Activated T-cell treated with anti-CD3 and anti-CD28 coated beads for 1 hour (primary cell): ENCODE data around the gene CCDC200.
"Not testable (repeated sequence)": the region's sequence is repeated elsewhere in the genome, so short reads cannot be mapped to it uniquely, and the experiment has no call there.

Experiments
- DNase-seq: peaks from one replicate; pipeline ENCODE4 v3.0.0-alpha.2; 2020; ENCODE audit warnings: low read depth

Gene CCDC200

DNA sequence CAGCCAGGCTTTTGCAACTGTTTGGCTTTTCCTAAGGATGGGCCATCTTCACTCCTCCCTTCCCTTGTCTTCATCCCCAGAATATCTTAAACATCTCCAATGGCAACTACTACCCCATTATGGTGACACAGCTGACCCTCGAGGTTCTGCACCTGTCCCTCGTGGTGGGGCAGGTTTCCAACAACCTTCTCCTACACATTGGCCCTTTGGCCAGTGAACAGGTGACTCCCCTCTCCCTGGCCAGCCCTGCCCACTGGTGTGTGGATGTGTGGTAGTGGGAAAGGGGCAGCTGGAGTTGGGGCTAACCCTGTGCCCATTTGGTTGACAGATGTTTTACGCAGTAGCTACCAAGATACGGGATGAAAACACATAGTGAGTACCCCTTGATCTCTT is 12.1 kb downstream of the CCDC200 start:
- DNase-seq, result no peak

GRCh38 chr17:43215341-43215740 is 13.1 kb downstream of the CCDC200 start:
- DNase-seq, result no peak

- no peak for DNase-seq
Observed at GRCh38 chr17:43213545-43213944, 14.9 kb downstream of the CCDC200 start.

DNA sequence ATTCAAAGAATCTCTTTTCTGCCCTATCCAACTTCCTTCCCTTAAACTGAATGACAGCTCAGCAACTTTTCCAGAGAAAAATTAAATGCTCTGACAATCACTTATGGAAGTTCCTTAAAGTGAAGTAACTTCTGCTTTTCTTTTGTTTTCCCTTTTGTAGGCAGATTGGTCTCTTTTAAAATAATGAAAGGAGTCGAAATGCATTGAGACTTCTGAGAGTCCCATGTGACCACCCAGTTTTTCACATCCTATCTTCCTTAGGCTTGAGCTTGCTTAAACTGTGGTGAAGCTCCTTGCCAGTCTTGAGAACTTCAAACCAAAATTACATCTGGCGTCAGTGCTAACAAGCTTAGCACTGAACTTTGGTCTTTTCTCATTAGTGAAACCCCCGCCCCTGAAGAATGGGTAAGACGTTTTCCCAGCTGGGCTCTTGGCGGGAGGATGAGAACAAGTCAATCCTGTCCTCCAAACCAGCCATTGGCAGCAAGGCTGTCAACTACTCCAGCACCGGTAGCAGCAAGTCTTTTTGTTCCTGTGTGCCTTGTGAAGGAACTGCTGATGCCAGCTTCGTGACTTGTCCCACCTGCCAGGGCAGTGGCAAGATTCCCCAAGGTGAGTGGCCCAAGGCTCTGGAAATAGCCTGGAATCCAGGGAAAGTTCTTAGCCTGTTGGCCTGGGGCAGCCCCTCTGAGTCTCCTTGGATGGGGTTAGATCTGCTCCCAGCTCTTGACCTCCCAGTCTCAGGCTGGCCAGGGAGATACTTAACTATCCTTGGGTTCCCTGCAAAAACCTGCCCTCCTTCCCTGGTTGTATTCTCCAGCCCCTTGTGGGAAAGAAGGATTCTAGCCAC is 15.6 kb downstream of the CCDC200 start:
- no peak for DNase-seq

- peak; percentile 65 for DNase-seq
Observed at GRCh38 chr17:43211480-43212402, 16.7 kb downstream of the CCDC200 start, which contains the start of gene TMEM106A. Gene TMEM106A (plus strand): TSS chr17:43211875. CDS start chr17:43213042, 1,167 bp downstream.

- DNase-seq, result no peak
Observed at GRCh38 chr17:43211123-43211479, 17.3 kb downstream of the CCDC200 start.

- DNase-seq, result no peak
Observed at GRCh38 chr17:43210576-43210975, 17.8 kb downstream of the CCDC200 start.

- not testable (repeated sequence) for DNase-seq
Observed at GRCh38 chr17:43203013-43203412, 25.4 kb downstream of the CCDC200 start.

- no peak for DNase-seq
Observed at GRCh38 chr17:43200127-43200526, 28.3 kb downstream of the CCDC200 start.

DNA sequence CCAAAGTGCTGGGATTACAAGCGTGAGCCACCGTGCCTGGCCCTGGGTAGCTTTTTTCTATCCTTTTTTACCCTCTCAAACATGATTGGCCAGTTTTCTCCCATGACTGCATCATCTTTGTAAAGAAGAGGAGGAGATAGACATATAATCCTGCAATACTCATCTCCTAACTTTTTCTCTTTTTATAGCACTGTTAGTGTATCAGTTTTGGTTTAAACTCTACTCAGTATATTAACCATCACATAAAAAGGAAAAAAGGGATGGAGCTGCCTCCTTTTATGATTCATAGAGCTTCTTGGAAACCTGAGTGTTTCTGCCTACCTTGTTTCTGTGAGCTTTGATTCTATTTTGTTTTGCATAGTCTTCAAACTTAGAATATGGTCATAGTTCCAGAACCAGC is 28.8 kb downstream of the CCDC200 start:
- no peak for DNase-seq

DNA sequence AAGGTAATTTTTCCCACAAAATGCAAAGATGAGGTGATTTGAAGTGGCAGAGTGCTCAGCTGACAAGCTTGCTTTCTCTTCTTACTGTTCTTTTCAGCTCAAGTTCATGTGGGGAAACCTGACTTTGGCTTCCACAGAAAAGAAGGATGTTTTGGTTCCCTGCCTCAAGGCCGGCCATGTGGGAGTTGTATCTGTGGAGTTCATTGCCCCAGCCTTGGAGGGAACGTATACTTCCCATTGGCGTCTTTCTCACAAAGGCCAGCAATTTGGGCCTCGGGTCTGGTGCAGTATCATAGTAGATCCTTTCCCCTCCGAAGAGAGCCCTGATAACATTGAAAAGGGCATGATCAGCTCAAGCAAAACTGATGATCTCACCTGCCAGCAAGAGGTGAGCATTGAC is 35.2 kb downstream of the CCDC200 start:
- no peak for DNase-seq

DNA sequence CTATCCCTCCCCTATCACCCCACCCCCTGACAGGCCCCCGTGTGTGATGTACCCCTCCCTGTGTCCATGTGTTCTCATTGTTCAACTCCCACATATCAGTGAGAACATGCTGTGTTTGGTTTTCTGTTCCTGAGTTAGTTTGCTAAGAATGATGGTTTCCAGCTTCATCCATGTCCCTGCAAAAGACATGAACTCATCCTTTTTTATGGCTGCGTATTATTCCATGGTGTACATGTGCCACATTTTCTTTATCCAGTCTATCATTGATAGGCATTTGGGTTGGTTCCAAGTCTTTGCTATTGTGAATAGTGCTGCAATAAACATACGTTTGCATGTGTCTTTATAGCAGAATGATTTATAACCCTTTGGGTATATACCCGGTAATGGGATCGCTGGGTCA is 41.8 kb downstream of the CCDC200 start:
- DNase-seq, result not testable (repeated sequence)

GRCh38 chr17:43183921-43184320 is 44.5 kb downstream of the CCDC200 start:
- no peak for DNase-seq

DNA sequence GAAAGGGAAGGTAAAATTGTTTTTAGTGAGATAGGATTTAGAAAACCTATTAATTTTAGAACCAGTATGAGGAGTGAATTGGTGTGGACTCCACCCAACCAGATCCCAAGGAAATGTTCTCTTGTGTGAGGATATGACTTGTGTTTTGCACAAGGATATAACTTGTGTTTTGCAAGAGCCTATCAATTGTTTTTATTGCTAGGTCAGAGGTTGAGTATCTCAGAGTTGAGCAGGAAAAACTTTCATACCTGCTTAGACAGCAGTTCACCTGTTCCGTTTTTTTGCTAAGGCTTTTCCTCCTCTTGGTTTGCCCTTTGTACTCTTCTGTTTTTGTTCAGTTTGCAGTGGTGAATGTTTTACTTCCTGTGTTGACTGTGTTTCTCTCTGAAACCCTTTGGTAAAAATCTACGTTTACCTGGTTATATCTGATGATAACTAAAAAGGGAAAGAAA is 52.3 kb downstream of the CCDC200 start:
- no peak for DNase-seq

- DNase-seq, result no peak
Observed at GRCh38 chr17:43175213-43176118, 53.0 kb downstream of the CCDC200 start.

DNA sequence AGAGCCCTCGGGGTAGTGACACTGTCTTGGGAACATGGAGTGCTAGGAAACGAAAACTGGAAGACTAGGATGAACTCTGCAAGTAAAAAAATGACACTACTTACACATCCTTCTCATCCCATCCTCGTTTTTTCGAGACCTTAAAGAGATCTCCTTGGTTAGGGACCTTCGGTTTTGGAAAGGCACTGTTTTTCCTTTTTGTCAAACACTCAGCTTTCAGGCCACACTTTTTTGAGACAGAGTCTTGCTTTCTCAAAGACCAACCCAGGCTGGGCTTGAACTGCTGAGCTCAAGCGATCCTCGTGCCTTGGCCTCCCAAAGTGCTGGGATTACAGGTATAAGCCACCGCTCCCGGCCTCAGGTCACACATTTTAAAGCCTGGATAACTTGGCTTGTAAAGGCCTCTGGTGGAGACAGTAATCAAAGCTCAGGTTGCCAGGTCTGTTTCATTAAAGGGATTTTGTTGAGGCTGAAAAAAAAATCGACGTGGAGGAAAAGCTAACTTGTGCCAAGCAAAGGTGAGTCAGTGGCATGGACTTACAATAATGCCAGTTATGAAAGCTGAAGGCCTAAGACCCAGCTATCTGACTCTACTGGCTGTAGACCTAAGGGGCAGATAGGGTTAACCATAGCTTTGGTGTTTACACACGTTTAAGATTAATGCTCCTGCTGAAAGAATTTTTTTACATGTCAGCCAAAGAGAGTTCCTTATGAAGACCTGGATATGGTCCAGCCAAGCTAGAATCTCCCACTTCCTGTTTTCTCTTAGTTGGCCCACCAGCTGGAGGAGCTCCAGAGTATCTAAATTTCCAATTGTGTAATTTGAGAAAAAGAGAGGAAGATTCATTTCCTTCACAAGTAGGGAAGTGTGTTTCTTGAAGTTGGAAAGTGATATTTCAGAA is 56.6 kb downstream of the CCDC200 start:
- no peak for DNase-seq
